GM19395 (cell line): ENCODE measurements around the gene PAN2.
"Not testable (repeated sequence)": the region's sequence is repeated elsewhere in the genome, so short reads cannot be mapped to it uniquely, and the experiment has no call there.

Source experiments
- ATAC-seq: cut with Tn5 transposase; IDR thresholded peaks from one replicate; pipeline ENCODE4 v1.9.1; 2021; ENCODE audit warnings: mild to moderate bottlenecking, moderate library complexity; ENCODE audit not compliant: unreplicated experiment

The PAN2 gene

GRCh38 chr12:56342290-56342689 is 8.5 kb upstream of the PAN2 start:
- not testable (repeated sequence) for ATAC-seq

GRCh38 chr12:56341616-56342015 is 7.8 kb upstream of the PAN2 start:
- no peak for ATAC-seq

DNA sequence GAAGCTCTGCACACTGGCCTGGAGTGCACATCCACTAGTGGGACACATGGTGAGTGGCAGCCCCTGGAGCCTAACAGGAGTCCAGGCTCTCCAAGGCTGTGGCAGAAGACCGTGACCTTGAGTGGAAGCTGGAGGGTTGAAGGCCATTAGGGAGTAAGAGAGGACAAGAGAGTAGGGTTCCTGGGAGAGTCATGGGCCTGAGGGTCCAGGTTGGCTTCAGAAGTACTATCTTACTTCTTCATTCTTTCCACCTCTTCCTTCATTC is 5.3 kb upstream of the PAN2 start:
- ATAC-seq: no peak

- no peak for ATAC-seq
These were observed 4.7 kb upstream of the PAN2 start, which contains the start of gene IL23A for GRCh38 chr12:56338308-56339157. Gene IL23A (plus strand): TSS chr12:56338884. CDS start chr12:56339045, 161 bp downstream.

DNA sequence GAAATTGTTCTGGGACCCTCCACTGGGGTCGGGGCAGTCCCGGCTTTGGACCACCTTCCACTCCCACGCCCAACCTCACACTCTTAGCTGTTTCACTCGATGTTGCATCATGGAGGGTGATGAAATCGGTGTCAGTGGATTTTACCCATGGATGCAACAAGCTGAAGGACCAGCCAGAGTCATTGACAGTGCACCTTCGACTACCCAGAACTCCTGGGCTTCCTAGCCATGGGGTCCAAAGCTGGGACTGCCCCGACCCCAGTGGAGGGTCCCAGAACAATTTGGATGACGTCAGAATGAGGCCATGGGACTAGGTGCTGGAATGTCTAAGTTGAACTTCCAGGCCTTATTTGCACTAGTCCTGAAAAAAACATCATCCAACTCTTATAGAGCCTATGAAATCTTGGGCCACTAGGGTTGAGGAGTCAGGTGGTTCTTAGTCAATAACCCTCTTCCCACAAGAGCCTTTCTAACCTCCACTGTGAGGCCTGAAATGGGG is 4.0 kb upstream of the PAN2 start:
- ATAC-seq: no peak

GRCh38 chr12:56336361-56337167 is 2.8 kb upstream of the PAN2 start:
- no peak for ATAC-seq

- not testable (repeated sequence) for ATAC-seq
These were observed 1.7 kb upstream of the PAN2 start for GRCh38 chr12:56335527-56335926.

- no peak for ATAC-seq
These were observed 642 bp upstream of the PAN2 start for GRCh38 chr12:56334490-56334793.

DNA sequence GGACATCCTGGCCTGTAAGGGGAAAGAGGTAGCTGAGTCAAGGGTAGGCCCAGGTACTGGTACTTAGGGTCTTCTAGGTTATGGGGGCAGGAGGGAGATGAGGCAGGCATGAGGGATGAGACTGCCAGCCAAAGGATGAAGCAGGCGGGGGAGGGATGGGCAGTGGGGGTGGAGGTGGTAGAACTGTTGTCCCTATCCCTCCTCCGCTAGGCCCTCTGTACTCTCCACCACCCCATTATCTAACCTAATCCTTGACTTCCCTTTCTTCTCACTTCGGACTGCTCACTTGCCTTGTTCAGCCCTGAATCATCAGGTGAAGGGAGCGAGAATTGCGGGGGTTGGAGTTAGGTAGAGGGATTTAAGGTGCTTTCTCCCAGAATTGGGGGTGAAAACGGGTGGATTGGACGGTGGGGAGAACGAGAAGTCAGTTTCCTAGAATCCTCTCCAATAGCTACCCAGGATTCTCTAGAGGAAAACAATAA is 562 bp downstream of the PAN2 start:
- peak; percentile 5 for ATAC-seq

- no peak for ATAC-seq
These were observed 1.1 kb downstream of the PAN2 start for GRCh38 chr12:56332512-56333196.

DNA sequence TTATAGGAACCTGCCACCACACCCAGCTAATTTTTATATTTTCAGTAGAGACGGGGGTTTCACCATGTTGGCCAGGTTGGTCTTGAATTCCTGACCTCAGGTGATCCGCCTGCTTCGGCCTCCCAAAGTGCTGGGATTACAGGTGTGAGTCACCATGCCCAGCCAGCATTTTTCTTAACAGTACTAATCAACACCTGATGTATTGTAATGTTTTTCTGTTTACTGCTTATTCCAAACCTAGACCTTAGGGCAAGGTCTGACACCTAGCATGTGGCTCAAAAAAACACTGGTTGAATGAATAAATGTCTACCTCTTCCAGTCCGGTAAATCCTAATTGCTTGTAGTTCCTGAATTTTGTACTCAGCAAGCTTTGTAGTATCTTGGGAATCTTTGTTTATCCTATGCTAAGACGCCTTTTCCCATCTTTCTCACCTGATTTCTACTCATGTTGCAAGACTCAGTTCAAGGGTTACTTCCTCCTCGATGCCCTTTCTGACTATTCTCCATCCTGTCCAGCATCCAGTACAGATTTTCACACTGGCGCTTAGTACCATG is 2.8 kb downstream of the PAN2 start:
- ATAC-seq: no peak

DNA sequence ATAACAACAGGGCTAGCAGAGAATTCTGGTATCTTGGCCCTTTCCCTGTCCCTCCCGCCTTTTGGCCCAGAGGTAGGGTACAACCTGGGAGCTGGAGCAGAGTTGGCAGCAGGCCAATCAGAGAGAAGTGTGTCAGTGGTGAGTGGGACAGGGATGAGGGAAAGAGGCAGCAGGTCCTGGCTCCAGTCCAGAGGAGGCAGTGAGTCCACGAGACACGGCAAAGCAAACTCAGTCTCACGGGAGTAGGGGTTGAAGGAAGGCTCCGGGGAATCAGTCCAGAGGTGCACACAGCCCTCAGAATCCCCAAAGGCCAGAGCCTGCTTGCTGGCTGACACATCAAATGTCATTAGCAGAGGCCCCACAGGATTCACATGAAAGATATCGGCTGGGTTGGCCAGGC is 7.3 kb downstream of the PAN2 start:
- no peak for ATAC-seq

GRCh38 chr12:56326126-56326525 is 7.7 kb downstream of the PAN2 start:
- ATAC-seq: no peak

- no peak for ATAC-seq
These were observed 9.6 kb downstream of the PAN2 start for GRCh38 chr12:56324206-56324605.

- not testable (repeated sequence) for ATAC-seq
These were observed 12.2 kb downstream of the PAN2 start for GRCh38 chr12:56321610-56322009.

GRCh38 chr12:56321027-56321426 is 12.8 kb downstream of the PAN2 start:
- no peak for ATAC-seq

DNA sequence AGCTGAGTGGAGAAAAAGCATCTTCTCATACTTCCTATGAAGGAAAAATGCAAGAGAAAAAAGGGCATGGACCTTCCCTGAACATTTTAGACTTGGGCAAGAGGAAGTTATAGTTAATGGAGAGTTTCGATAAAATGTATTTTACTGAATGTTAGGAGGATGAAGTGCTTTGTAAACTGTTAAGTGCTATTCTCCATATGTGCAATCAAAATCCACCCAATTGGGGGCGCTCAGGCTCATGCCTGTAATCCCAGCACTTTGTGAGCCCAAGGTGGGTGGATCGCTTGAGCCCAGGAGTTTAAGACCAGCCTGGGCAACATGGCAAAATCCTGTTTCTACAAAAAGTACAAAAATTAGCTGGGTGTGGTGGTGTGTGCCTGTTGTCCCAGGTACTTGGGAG is 16.1 kb downstream of the PAN2 start:
- no peak for ATAC-seq

GRCh38 chr12:56315622-56316473 is 18.0 kb downstream of the PAN2 start, which contains the start of gene CNPY2:
Gene CNPY2 (minus strand): TSS chr12:56315988. CDS start chr12:56315217, 771 bp downstream.
- ATAC-seq: peak; percentile 96

- ATAC-seq: no peak
These were observed 18.6 kb downstream of the PAN2 start for GRCh38 chr12:56315249-56315621.

DNA sequence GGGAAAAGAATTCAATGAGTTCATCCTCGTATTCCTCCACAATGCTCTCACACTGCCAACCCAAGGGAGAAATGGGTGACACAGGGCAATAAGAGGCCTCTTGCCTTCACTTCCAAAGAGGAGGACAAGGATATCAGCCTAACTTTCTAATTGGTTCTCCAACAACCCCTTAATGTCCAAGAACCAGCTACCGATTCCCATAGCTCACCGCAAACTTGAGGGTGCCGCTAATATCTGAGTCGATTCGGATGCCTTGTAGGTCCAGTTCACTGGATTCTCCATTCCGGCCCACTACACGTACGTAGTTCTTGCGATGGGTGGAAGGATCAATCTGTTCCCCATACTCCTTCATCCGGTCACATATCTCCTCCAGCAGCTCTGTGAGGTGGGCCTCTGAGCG is 22.8 kb downstream of the PAN2 start:
- no peak for ATAC-seq
